ENCODE results near the gene PHF21A.

GRCh38 chr11:46079662-46080061 lies 41.6 kb downstream of the PHF21A start:
- TF ChIP-seq RAD21 (IDR thresholded peaks at IDR 0.05) (no peak), CTCF (IDR thresholded peaks at IDR 0.05; ENCODE audit: low read depth, low read length, missing input control) (no peak), MAX (IDR thresholded peaks at IDR 0.05) (no peak), REST (IDR thresholded peaks at IDR 0.05) (no peak), TAF1 (conservative IDR thresholded peaks at IDR 0.05) (no peak), YY1 (IDR thresholded peaks at IDR 0.05) (no peak), JUND (IDR thresholded peaks at IDR 0.05) (no peak)
